ENCODE data around the gene D2HGDH.
A peak's percentile ranks its signal among the peaks of the same experiment; 100 is the strongest.
"Not testable (repeated sequence)": the region's sequence is repeated elsewhere in the genome, so short reads cannot be mapped to it uniquely, and the experiment has no call there.

The D2HGDH gene

DNA sequence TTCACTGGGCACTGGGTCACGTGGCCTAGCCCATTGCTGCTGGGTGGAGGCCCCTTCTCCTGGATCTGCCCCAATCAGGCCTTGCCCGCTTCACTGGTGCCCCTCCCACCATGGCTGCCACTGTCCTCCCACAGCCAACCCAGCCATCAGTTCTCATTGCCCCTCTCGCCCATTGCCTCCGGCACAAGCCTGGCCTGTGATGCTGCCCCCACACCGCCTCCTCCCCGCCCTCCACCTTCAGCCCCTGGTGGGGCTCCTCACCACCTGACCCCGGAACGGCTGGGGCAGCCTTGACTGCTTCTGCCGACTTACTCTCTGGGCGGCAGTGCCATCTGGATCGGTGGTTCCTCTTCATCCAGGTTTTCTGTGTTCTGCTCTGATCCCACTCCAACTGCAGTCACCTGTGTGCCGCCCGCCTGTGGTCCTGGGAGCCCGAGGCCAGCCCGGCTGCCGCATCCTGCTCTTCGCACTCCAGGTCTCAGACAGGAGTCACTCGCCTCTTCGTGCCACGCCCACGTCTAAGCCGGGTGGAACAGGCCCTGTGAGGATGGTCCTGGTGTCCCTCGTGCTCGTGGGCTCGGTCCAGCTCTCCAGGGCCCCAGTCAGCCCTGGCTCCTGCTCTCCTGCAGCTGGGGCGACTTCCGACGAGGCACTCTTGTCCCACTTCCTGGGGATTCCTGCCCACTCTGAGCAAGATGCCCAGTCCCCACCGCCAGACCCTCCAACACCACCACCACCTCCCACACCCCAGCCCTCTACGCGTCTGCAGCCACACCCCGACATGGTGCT lies 14.2 kb downstream of the D2HGDH start:
- no peak for DNase-seq
- ATAC-seq = no peak

- ATAC-seq = no peak
- DNase-seq = no peak
These were observed 15.8 kb downstream of the D2HGDH start for GRCh38 chr2:241750076-241750840.

DNA sequence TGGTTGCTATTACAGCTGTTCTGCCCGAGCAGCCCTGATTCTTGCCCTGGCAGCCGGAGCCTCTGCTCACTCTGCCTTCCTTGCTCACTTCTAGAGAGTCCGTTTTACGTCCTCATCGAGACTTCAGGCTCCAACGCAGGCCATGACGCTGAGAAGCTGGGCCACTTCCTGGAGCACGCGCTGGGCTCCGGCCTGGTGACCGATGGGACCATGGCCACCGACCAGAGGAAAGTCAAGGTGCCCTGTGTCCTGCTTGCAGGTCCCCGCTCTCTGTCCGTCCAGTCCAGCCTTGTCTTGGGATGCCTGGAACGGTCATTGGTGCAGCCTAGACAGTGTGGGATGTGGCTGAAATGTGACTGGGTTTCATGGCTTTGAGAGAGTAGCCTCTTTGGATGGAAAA lies 16.7 kb downstream of the D2HGDH start:
- ATAC-seq (no peak), DNase-seq (no peak)

DNA sequence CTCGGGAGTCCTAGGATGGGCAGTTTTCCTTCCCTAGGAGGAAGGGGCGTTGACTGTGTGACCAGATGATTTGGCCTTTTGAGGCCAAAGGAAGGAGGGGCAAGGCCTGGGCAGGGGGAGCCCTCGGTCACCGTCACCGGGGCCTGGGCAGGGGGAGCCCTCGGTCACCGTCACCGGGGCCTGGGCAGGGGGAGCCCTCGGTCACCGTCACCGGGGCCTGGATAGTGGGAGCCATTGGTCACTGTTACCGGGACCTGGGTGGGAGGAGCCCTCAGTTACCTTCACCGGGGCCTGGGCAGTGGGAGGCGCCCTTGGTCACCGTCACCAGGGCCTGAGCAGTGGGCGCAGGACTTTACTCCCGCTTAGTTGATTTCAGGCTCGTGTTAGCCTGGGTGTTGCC lies 17.3 kb downstream of the D2HGDH start:
- DNase-seq (no peak), ATAC-seq (no peak)

DNA sequence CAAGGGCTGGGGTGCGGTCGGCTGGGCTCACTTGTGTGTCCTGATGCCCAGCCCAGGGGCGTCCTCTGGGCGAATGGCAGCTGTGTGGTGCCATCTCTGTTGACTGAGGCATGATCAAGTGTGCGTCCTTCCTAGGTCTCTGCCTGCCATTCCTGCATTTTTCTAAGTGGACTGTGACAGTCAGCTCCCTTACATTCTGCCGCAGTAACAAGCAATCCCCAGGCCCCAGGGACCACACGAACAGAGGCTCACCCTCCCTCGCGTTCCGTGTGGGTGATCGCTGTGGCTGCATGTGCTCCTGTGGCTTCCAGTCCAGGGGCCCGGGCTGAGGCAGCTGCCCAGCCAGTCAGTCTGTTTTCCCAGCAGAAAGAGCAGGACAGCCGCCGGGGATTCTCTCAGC lies 17.8 kb downstream of the D2HGDH start:
- ATAC-seq = no peak

GRCh38 chr2:241752689-241753276 lies 18.4 kb downstream of the D2HGDH start:
- ATAC-seq (no peak), DNase-seq (no peak)

More for the DNA sequence above, 17.8 kb downstream of the D2HGDH start:
- DNase-seq = no peak

DNA sequence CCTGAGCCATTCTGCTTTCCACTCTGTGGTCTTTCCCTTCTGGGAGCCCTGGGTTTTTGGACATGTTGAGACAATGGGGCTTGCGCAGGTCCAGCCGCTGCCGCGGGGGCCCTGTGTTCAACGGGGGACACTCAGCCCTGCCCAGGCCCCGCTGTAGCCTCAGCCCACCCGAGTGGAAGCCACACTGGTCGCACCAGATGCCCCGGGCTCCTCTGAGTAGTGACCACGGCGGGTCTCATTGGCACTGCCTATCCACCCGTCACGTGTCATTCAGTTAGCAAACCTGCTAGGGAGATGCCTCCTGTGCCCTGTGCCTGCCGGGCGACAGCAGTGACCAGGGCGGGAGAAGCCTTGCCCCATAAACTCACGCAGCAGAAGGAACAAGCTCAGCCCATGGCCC lies 19.1 kb downstream of the D2HGDH start:
- ATAC-seq (no peak), DNase-seq (no peak)

DNA sequence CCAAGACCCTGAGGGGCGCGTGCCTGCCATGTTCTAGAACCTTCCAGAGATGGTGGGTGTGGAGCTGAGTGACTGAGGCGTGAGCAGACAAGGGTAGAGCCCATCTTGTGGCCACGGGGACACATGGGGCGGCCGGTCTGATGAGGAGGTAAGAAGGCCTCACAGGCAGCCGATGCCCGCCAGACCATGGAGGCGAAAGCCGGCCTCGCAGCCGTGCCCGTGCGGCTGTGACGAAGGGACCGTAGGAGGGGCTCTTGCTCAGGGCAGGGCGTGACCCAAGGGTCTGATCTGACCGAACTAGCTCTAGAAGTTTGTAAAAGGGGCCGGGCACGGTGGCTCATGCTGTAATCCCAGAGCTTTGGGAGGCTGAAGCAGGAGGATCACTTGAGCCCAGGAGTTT lies 19.6 kb downstream of the D2HGDH start:
- no peak for ATAC-seq

GRCh38 chr2:241755166-241755565 lies 20.7 kb downstream of the D2HGDH start:
- ATAC-seq (no peak), DNase-seq (no peak)

More for the DNA sequence above, 19.6 kb downstream of the D2HGDH start:
- no peak for DNase-seq

- DNase-seq = no peak
- no peak for ATAC-seq
These were observed 21.3 kb downstream of the D2HGDH start for GRCh38 chr2:241755777-241756176.

DNA sequence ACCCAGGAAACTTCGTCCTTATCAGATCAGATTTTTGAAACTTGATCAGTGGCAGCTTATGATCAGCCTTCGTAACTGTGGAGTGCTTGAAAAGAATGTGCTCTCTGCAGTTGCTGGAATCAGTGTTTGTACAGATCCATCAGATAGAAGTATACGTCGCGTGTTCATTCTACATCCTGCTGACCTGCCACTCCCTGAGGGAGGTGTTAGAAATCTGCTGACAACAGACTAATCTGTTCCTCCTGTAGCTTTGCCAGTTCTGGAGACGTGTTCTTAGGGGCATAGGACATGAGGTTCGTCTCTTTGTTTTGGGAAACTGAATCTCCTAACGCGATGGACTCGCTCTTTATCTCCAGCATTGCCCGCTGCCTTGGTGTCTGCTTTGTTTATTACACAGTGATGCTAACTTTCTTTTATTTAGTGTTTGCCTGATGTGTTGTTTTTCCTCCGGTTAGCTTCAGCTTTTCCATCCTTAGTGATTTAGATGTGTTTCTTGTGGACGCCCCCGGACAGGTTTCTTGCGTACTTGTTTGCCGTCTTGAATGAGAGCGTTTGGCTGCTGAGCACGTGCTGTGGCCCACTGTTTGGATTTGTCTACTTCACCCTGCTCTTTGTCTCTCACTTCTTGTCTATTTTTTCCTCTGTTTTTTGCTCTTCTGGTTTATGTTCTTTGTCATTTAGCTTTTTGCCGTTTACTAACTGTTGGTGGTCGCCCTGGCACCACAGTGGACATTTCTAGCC lies 24.8 kb downstream of the D2HGDH start:
- ATAC-seq (no peak), DNase-seq (no peak)

- DNase-seq, ATAC-seq: not testable (repeated sequence)
These were observed 25.5 kb downstream of the D2HGDH start for GRCh38 chr2:241759893-241760292.

DNA sequence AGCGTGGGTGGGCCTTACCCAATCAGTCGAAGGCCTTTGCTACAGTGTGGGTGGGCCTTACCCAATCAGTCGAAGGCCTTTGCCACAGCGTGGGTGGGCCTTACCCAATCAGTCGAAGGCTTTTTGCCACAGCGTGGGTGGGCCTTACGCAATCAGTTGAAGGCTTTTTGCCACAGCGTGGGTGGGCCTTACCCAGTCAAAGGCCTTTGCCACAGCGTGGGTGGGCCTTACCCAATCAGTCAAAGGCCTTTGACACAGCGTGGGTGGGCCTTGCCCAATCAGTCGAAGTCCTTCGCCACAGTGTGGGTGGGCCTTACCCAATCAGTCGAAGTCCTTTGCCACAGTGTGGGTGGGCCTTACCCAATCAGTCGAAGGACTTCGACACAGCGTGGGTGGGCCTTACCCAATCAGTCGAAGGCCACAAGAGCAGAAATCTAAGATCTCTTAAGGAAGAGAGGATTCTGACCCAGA lies 25.9 kb downstream of the D2HGDH start:
- ATAC-seq = no peak
- DNase-seq = no peak

DNA sequence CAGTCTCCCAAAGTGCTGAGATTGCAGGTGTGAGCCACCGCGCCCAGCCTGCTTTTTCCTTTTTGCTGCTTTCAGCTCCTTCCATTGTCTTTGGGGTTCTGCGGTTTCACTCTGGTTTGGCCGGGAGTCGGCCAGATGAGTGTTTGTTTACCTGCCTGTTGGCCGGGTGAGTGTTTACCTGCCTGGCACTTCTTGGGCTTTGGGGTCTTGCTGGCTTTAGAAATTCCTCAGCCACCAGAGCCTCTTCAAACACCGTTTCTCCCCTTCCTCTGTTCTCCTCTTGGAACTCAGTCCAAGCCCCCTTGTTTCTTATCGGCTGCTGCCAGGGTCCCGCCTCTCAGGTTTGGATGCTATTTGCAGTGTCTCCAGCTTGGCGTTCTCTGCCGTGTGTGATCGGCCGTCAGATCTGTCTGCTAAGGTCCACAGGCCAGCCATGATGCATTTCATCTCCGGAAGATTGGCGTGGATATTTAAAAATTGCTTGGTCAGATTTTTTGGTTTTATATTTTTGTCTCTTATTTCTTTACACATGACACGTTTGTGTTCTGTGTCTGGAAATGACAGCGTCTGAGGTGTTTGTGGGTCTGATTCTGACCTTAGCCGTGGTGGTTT lies 28.0 kb downstream of the D2HGDH start:
- DNase-seq (no peak), ATAC-seq (no peak)

DNA sequence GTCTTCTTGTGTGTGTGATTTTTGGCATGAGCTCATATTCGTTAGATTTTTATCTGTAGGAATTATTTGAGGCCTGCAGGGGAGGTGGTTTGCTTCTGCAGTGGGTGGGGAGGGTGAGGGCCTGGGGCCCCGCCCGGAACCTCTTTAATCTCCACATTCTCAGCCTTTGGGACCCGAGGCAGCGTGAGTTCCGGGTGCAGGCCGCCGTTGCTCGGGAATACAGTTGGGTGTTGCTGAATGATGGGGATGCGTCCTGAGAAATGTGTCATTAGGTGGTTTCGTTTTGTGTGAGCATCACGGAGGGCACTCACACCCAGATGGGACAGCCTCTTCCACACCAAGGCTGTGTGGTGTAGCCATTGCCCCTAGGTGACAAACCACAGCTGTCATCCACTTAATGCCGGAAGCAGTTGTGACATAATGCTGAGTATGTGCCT lies 28.5 kb downstream of the D2HGDH start:
- ATAC-seq = peak; percentile 84

GRCh38 chr2:241763551-241764274 lies 29.3 kb downstream of the D2HGDH start:
- DNase-seq = no peak
- no peak for ATAC-seq

More for the DNA sequence above, 28.5 kb downstream of the D2HGDH start:
- DNase-seq = peak; percentile 58

- no peak for ATAC-seq
- no peak for DNase-seq
These were observed 30.1 kb downstream of the D2HGDH start for GRCh38 chr2:241764275-241765241.

DNA sequence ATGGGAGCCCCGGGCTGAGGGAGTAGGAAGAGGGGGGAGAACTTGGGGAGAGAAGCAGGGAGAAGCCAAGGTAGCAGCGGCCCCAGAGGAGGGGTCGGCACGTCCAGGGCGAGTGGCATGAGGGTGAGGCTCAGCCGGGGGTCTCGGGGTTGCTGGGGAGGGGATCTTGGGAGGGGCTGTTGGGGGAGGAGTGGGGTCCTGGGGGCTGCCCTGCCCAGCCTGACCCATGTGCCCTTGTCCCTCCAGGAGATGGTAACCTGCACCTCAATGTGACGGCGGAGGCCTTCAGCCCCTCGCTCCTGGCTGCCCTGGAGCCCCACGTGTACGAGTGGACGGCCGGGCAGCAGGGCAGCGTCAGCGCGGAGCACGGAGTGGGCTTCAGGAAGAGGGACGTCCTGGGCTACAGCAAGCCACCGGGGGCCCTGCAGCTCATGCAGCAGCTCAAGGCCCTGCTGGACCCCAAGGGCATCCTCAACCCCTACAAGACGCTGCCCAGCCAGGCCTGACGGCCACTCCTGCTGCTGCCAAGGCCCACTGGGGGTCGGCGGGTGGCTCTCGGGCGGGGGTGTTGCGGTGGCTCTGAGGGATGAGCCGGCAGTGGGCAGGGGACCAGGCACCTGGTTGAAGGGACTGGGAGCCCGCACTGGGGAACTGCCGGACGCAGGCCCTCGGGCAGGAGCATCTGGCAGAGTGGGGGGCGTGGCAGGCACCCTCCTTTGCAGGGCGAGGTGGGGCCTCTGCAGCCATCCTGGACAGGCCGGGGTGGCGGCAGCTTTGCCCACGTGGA lies 33.2 kb downstream of the D2HGDH start:
- DNase-seq = peak; percentile 2
- no peak for ATAC-seq

DNA sequence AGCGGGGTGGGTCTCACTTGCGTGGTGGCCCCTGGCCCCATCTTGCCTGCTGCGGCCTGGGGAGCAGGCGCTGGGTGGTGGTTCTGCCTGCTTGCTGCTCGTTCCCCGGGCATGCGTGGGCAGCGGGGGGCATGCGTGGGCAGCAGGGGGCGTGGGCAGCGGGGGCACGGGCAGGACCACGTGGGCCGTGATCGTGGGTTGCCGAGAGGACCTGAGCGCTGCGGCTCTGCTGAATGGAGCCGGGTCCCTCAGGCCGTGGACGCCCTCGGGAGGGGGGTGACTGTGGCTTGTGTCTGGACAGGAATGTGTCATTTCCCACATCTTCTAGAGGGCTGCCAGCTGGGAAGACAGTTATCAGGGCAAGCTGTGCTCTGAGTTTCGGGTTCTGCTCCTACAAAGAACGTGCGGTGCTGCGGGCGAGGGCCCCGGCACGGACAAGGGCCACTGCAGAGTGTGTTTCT lies 33.9 kb downstream of the D2HGDH start:
- DNase-seq = peak; percentile 2
- ATAC-seq = no peak

All from stimulated activated naive CD8-positive, alpha-beta T cell treated with anti-CD3 and anti-CD28 coated beads, Interleukin-15, Interleukin-2, amounts not matched to agents 100 U/mL and 50 U/mL, for 24 hours (primary cell).